GM19328 (cell line): Measurements from ENCODE around the gene PDCD10.

Source experiments
- ATAC-seq: cut with Tn5 transposase; IDR thresholded peaks from one replicate; pipeline ENCODE4 v1.9.1; 2021; ENCODE audit warnings: mild to moderate bottlenecking, moderate library complexity; ENCODE audit not compliant: unreplicated experiment

Gene PDCD10

DNA sequence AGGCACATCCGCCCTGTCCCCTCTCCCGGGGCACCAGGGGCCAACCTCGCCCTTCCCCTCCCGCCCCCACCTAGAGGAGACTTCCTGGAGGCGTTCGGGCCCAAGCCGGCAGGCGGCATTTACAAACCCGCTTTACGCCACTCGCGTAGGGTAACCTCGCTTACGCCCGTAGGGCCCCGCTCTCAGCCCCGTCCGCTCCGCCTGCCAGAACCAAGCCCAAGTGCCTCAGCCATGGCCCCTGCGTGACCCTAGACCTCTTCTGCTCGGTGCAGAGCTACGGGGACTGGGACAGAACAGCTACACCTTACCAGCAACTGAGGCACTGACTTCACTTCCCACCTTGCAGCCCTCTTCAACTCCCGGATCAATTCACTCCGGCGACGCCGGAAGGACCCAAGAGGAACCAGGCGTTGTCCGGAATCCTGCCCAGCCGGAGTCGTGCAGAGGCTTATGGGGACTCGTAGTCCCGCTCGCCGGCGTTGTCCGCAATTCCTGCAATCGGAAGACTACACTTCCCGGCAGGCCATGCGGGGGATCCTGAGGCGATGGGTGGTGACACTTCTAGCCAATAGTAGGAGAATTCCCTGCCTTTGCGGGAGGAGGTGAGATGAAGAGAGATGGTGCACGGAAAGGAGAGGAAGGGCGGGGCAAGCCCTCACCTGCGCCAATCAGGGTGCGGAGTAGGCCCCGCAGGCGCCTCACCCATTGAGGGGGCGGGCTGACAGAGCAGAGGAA lies at the start of gene PDCD10:
Gene PDCD10, minus strand, starts transcription at position 395 of the 735 bp plus-strand sequence. CDS start 14,735 bp downstream, outside the sequence.
- peak; percentile 84 for ATAC-seq

DNA sequence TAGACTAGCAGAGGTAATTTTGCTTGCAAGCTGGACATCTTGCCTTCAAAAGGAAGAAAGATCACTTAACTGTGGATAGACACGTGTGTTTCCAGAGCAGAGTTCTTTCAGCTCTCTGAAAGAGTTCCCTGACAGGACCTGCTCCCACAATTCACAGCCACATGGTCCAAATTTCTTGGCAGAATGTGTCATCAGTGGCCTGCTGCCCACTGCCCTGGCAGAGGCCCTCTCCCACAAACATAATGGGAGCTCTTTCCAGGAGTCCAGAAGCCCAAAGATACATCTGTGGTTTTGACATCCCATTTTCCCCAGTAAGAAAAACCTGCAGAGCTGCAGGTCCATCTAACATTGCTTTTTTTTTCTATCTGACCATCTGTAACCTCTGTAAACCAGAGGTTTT lies 49.1 kb upstream of the PDCD10 start:
- no peak for ATAC-seq

DNA sequence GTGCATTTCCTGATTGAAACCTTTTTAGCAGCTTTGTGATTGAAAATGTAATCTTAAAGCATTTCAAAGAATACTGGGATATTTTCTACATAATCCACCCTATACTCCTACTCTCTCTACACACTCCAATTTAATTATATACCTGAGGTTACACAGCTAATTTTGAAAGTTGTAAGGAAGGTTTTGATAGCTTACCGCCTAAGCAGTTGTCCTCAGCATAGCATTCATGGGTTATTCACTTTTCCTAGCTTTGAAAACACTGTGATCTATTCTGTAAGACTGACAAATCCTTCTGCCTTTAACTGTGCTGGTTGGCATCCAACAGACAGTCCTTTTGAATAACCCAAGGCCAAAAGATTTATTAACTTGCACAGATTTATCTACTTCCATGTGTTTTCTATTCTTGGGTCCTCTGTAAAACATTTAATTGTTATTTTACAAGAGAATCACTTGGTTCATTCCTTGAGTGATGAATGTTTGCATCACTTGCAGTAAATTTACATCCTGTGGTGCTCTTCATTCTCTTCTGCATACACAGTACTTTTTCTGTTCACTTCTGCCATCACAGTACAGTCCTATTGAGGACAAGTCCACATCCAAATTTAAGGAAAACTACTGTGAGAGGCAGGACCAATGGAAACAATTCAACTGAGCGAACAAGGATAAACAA lies 45.7 kb upstream of the PDCD10 start:
- ATAC-seq, result no peak

DNA sequence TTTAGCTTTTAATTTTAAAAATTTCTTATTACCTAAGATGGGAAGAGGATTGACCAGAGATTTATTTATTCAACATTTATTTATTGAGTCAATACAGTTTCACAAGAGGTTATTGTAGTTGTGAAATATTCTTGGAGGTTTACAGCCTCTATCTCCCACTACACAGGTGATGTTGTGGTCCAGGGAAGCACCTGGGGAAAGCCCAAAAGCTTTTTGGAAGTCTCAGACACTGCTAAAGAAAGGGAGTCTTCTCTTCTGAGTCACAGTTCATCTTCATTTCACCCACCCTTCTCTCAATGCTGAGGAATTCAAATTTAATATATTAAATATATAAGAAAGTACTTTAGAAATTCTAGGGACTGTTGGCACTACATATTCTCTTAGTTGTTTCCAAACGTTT lies 42.7 kb upstream of the PDCD10 start:
- no peak for ATAC-seq

DNA sequence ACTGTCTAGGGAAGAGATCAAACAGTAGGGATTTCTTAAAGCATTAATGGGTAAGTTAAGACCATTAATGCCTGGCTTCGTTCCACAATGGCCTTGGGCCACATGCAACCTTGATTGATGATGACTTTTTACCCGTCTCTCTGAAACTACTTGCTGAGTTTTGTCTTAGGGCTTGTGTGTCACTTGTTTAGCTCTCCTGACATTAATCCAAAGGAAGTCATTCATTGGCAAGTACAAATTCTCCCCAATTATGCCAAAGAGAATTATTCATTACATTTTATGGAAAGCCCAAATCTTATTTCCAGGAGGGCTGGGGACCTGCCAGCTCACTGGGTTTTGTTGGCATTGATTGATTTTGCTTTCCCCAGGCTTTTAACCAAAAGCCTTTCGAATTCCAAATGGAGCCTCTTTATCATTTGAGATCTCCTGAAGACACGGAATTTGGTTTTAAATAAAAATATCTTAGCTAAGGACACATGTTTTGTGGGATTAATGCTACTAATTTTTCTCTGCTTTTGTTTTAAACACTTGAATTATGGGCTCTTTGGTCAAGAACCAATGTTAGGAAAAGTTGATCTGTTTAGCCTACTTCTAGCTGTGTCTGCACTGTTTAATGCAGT lies 41.5 kb upstream of the PDCD10 start:
- ATAC-seq, result no peak

DNA sequence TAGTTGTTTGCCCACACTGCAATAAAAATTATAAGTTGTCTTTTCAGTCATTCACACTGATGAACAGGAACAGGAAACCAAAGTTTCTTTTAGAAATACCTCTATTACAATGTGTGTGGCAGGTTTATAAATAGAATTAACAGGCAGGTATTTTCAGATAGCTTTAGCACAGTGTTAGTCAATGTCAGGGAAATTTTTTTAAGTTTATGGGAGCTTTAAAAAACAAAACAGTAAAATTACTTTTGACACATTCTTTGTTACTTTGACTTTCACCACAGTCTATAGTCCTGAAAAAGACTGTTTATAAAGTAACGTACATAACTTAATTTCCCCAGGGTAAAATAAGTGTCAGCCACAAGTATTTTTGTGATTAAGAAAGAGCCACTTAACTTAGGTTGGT lies 38.9 kb upstream of the PDCD10 start:
- peak; percentile 91 for ATAC-seq

DNA sequence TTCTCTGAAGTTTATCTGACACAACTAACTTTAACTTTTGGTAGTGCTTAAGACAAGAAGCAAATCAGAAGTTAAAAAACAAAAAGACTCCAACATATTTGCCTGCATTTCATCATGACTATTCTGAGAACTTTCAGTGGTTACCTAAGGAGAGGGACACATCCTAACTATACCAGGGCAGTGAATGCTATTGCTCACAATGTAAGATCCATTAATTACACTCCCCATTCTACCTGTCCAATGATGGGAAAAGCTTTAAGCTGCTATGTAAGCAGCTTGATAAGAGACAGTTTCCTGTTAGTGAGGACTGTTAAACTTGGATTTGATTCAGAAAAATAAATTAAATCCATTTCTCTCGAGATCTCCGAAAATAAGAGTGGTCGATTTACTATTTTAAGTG lies 38.3 kb upstream of the PDCD10 start:
- peak; percentile 24 for ATAC-seq

DNA sequence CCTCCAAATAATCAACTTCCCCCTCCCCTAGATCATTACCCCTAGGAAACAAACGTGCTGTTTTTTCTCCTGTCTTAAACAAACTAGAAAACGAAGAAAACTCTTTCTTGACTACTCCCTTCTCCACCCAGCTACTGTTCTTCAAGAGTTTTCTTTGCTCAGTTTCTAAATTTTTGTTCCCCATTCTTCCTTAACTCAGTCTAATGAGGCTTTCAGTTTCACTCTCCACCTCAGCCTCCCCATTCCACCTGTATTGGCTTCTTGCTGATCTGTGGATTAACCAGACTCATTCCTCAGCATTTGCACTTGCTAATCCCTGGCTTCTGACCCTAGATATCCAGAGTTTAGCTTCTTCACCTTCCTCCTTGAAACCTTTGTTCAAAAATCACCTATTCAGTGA lies 27.6 kb upstream of the PDCD10 start:
- ATAC-seq, result no peak

DNA sequence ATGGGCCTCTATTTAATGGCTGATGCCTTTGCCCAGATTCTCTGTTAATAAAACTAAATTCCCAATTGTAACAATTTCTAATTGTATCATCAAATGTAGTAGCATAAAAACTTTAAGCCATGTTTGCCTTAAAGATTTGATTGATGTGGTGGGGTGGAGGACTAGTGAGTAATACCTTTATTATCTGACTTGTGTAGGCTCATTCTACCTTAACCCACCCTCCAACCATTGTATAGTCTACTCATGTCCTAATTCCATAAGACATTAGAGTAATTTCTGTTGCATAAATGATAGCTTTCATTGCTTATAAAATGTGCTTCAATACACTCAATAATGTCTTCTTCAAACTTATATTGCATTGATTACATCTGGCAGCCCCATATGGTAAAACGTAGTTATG lies 26.6 kb upstream of the PDCD10 start:
- ATAC-seq, result no peak

DNA sequence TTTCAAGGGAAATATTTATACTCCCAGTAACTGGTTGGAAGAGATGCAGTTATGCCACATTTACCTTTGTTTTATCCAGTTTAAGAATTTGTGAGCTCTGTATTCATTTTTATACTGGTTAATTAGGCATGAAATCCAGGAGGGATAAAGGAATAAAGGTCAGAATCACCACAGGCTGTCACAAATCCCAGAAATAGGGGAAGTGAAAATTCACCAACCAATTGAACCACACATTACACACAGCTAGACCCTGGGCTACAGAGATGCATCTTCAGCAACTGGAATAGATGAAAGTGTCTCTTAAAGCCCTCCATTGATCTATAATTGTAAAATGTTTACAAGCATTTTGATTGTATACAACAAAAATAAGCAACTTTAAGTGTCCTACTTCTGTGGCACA lies 19.4 kb upstream of the PDCD10 start:
- ATAC-seq, result no peak

DNA sequence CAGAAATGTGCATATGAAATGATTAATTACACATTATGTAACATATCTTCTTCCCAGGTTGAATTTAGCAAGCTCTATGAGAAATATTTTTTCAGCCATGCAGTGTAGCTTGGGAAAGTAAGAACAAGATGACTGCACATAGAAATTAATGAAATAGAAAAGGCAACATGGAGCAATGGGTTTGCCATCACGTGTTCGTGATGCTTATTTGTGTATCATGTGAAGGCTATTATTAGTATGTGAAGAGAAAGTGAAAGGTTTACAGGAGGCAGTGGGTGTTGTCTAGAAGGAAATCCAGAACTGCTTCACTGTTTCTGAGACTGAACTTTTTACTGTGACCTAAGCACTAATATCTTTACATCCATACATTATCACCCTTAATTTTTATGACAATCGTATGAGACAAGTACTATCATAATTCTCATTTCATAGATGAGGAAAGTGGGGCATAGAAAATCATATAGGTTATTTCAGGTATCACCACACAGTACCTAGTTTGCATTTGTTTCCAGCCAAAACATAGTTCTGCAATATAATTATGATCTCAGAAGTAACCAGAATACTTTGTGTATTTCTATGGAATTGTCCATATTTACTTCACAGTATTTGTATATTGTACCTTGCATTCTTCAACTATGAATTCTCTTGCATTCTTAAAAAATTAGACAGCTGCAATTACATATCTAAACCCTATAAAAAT lies 15.7 kb upstream of the PDCD10 start:
- peak; percentile 95 for ATAC-seq

DNA sequence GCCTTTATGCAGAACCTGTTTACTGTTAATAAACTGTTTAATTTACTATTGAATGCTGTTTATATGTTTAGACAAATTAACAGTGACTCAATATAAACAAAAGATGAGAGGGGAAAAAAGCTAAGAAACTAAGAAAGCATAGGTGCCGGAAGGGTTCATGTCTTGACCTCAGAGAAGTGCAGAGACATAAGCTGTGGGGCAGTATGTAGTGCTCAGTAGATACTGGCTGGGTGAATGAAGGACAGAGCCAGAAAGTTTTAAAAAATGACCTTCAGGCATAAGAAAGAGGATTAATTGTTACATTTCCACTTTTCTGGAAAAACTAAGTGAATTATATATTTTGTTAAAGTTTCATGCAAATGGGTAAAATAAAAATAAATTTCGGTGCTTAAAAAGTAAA lies 15.0 kb upstream of the PDCD10 start:
- no peak for ATAC-seq

DNA sequence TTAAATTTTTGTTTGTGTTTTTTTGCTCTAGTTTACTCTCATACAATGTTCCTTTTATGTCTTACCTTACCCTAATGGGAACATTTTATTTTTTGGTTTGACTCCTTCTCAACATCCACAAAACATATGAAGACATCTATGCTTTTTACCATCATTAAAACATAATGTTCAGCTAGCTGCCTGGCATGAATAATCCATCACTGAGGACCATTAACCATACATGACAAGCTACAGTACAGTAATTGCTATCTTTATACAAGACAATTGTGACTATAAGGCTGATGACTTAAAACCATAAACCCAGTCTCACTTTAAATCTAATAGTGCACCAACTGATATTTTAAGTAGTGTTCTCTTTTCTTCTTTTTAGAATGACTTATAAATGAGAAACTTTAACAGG lies 14.5 kb upstream of the PDCD10 start:
- ATAC-seq, result no peak

DNA sequence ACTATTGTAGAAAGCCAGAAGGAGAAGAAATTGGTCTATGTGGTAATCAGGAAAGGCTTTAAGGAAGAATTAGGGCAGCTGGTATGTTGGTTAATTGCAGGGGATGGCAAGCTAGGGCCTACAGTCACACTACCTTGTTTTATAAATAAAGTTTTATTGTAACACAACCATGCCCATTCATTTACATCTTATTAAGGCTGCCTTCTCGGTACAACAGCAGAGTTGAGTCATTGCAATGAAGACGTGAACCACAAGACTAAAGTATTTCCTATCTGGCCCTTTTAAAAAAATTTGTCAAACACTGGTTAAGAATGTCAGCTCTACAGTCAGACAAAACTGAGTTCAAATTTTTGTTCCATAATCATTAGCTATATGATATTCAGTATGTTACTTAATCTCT lies 9.1 kb upstream of the PDCD10 start:
- no peak for ATAC-seq

DNA sequence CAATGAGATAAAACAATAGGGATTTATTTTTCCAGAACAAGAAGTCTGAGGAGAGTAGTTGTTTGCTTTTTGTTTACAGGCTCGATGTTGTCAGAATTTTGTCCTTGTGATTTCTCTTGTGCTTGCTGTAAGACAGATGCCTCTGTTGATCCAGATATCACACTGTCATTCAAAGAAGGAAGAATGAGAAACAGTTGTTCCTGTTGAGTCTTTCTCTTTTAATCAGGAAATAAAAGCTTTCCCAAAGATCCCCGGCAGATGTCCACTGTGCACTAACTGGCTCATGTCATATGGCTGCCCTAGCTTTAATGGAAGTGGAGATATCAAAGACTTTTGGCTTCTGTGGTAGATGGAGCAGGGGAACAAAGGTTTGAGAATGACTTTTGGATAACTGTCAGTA lies 7.6 kb upstream of the PDCD10 start:
- no peak for ATAC-seq

DNA sequence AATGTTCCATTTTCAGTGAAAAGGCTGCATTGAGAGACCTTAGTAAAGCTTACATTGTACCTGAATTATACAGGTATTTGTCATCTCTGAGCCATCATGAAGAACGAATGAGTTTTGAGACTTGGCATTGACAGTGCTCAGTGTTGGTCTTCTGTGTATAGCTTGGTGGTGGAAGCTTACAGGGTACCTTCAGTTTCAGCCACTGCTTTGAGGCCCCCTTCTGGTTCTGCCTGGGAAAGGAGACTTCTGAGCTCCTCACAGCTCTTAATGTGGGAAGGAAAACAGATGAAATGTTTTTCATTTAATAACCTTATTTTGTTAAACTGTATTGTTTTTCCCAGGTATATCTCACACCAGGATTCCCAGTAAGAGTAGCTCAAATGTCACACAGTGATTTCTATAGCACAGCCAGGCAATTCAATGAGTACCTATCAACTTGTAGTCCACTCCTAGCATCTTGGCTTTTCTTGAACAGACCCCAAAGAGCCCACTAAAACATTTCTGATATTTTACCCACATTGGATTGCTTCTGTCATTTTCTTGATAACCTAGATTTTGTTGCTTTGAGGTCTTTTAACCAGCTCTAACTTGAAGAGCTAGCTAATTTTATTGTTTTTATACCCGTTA lies 6.4 kb upstream of the PDCD10 start:
- peak; percentile 97 for ATAC-seq

DNA sequence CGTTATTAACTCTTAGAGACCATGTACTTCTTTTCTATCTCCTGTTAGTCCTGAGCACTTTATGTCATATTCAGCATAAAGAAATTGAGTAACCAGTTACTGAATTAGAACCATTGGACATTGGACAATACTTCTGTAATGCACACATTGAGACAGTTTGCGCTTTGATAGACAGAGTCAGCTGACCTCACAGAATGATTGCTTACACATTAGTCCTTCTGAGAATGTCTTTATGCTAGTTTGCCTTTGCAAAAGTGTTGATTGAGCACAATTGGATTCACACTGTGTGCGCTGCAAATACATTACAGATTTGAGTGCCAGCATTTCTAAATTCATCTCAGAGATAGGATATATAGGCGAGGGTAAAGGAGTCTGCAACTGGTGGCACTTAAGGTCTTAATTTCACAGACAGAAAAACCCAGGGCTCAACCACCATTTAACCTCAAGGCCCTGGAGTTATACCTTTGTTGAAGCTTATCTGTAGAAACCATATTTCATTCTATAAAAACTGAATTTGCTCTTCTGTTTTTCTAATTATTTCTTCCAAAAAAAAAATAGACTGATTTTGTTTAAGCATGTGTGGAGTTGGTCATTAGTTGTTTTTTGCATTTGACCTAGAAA lies 4.6 kb upstream of the PDCD10 start:
- no peak for ATAC-seq

DNA sequence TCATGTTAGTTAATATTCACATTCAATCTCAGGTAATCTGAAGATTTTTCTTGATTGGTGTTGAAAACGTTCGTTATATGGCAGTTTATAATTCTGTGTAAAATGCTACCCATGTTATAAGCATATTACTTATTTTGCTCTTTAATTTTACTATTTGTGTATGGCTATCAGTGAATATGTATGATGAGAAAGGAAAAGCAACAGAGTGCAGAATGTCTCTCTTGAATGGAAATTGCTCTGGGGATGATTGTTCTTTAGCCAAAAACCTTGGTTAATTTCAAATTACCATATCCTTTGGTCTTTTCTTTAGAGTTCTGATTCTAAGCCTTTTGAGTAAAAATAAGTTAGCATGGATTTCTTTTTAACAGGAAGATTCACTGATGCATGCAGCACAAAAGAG lies 3.3 kb upstream of the PDCD10 start:
- ATAC-seq, result no peak

DNA sequence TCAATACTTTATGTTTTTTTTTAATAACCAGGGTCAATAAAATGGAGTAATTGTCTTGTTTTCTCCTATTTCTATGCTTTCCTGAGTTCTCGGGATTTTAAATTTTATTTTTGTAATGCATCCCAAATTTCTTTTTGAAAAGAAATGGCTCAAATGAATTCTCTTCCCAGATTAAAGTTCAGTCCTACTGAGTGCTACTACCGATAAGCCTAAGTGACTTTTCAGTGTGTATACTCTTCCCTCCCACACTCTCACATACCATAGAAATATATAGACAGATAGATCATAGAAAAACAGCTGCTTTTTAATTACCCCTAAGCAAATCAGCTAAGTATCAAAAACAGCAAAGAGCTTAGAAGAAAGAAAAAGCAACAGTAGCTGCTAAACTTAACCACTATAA lies 2.3 kb upstream of the PDCD10 start:
- no peak for ATAC-seq

DNA sequence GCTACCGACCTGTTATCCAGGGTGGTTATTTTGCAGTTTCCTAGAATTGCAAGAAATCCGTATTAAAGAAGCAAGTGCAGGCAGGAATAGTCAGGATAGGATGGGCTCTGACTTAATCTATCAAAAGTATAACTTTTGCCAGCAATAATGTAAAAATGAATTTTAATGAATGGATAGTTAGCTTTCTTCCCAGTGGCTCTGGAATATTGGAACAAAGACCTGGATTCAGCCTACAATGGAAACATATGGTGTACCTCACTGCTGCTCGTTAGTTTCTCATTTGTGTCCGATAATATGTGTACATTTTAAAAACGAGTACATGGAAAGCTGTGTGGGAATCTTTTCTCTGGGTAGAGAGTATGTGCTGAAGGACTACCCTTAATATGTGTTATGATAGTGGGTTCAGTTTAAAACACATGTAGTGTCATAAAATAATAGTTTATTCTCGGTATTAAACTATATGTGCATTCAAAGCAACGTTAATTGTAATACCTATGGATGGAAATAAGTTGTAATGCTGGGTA lies 1.6 kb upstream of the PDCD10 start:
- no peak for ATAC-seq
